Measurements from ENCODE around the gene ETV5.

GRCh38 chr3:186121278-186121677, 12.4 kb upstream of the ETV5 start:
- TF ChIP-seq POLR2A (IDR thresholded peaks at IDR 0.05): no peak
- TF ChIP-seq, protein P1, sequence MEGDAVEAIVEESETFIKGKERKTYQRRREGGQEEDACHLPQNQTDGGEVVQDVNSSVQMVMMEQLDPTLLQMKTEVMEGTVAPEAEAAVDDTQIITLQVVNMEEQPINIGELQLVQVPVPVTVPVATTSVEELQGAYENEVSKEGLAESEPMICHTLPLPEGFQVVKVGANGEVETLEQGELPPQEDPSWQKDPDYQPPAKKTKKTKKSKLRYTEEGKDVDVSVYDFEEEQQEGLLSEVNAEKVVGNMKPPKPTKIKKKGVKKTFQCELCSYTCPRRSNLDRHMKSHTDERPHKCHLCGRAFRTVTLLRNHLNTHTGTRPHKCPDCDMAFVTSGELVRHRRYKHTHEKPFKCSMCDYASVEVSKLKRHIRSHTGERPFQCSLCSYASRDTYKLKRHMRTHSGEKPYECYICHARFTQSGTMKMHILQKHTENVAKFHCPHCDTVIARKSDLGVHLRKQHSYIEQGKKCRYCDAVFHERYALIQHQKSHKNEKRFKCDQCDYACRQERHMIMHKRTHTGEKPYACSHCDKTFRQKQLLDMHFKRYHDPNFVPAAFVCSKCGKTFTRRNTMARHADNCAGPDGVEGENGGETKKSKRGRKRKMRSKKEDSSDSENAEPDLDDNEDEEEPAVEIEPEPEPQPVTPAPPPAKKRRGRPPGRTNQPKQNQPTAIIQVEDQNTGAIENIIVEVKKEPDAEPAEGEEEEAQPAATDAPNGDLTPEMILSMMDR (IDR thresholded peaks at IDR 0.05): no peak
- no peak for TF ChIP-seq EP300 (IDR thresholded peaks at IDR 0.05)
